Measurements from ENCODE around the gene KIF12. TPM values are rescaled to one million over a fixed set of nuclear protein-coding genes. Genes with fewer than 3 reads are reported as not detected.
"Not testable (repeated sequence)": the region's sequence is repeated elsewhere in the genome, so short reads cannot be mapped to it uniquely, and the experiment has no call there.

KIF12 gene
- total RNA-seq, 1 donor from 2014 or later, result not detected

- DNase-seq (no peak), ATAC-seq (no peak)
- intact Hi-C loops (cut with micrococcal nuclease), result no loop called here
Measured at GRCh38 chr9:114055061-114055460, 44.0 kb downstream of the KIF12 start.

GRCh38 chr9:114054191-114054690 lies 44.9 kb downstream of the KIF12 start:
- DNase-seq (no peak), ATAC-seq (no peak)
- intact Hi-C loops (cut with micrococcal nuclease), result no loop called here

GRCh38 chr9:114053246-114054005 lies 45.7 kb downstream of the KIF12 start:
- ATAC-seq (no peak), DNase-seq (no peak)
- intact Hi-C loops (cut with micrococcal nuclease), result no loop called here

- intact Hi-C loops (cut with micrococcal nuclease), result no loop called here
- no peak for ATAC-seq
- DNase-seq, result no peak
Measured at GRCh38 chr9:114051706-114052105, 47.4 kb downstream of the KIF12 start.

- intact Hi-C loops (cut with micrococcal nuclease), result no loop called here
- no peak for DNase-seq
- no peak for ATAC-seq
Measured at GRCh38 chr9:114051281-114051680, 47.8 kb downstream of the KIF12 start.

- intact Hi-C loops (cut with micrococcal nuclease), result no loop called here
- DNase-seq (no peak), ATAC-seq (no peak)
Measured at GRCh38 chr9:114050646-114051045, 48.4 kb downstream of the KIF12 start.

GRCh38 chr9:114050226-114050568 lies 48.9 kb downstream of the KIF12 start:
- ATAC-seq (no peak), DNase-seq (no peak)
- intact Hi-C loops (cut with micrococcal nuclease), result no loop called here

- DNase-seq, result no peak
- intact Hi-C loops (cut with micrococcal nuclease), result no loop called here
- no peak for ATAC-seq
Measured at GRCh38 chr9:114049441-114050225, 49.5 kb downstream of the KIF12 start.

- no peak for ATAC-seq
- intact Hi-C loops (cut with micrococcal nuclease), result no loop called here
- DNase-seq, result no peak
Measured at GRCh38 chr9:114048533-114049415, 50.3 kb downstream of the KIF12 start.

GRCh38 chr9:114047717-114048116 lies 51.4 kb downstream of the KIF12 start:
- no peak for DNase-seq

GRCh38 chr9:114046875-114047274 lies 52.2 kb downstream of the KIF12 start:
- DNase-seq (no peak), ATAC-seq (no peak)
- intact Hi-C loops (cut with micrococcal nuclease), result no loop called here

More at GRCh38 chr9:114047717-114048116, 51.4 kb downstream of the KIF12 start:
- no peak for ATAC-seq
- intact Hi-C loops (cut with micrococcal nuclease), result no loop called here

- DNase-seq, result no peak
- intact Hi-C loops (cut with micrococcal nuclease), result no loop called here
- ATAC-seq, result no peak
Measured at GRCh38 chr9:114046237-114046755, 52.8 kb downstream of the KIF12 start.

- intact Hi-C loops (cut with micrococcal nuclease); DNase-seq; ATAC-seq: not testable (repeated sequence)
Measured at GRCh38 chr9:114043660-114044059, 55.4 kb downstream of the KIF12 start.

Other genes with a start within 250 kb of the KIF12 start
- gene ZNF618, start 223.0 kb downstream of the KIF12 start, total RNA-seq, result 1.5 TPM
- not detected for gene AMBP, start 21.0 kb downstream of the KIF12 start, total RNA-seq
- 11.0 TPM for gene COL27A1, start 56.2 kb upstream of the KIF12 start, total RNA-seq
- gene ORM1, start 223.8 kb upstream of the KIF12 start, total RNA-seq, result not detected
- not detected for gene ORM2, start 230.6 kb upstream of the KIF12 start, total RNA-seq